Common myeloid progenitor, CD34-positive (primary cell): ENCODE measurements around the gene SENP7.
A peak's percentile ranks its signal among the peaks of the same experiment; 100 is the strongest.

Experiments
- CTCF ChIA-PET: fragments of 350-600 bp; sonication (Branson Sonifier 250); formaldehyde crosslinking; loops from one replicate; lab custom pipeline; 2021; ENCODE audit warnings: antibody characterized with exemption; lab: Charles Lee
- POLR2A ChIA-PET: fragments of 350-600 bp; sonication (Branson Sonifier 250); formaldehyde crosslinking; loops from one replicate; lab custom pipeline; 2021; ENCODE audit warnings: antibody characterized with exemption; lab: Charles Lee
- DNase-seq, 3 donors: peaks; one replicate each; pipeline versions ENCODE4 v3.0.0 to v3.0.0-alpha.2; 2013
- H3K27ac ChIP-seq, 2 experiments: 1 replicate in 1 of 2; 2 replicates in 1 of 2; pipeline ENCODE4 v1.7.0; 2013; ENCODE audit warnings: inconsistent platforms in 2 of 2, low read length in 2 of 2, mild to moderate bottlenecking in 2 of 2, low read depth in 1 of 2, moderate library complexity in 1 of 2; ENCODE audit not compliant: severe bottlenecking in 2 of 2, insufficient read depth in 1 of 2, poor library complexity in 1 of 2
- H3K27me3 ChIP-seq, 5 experiments: replicated peaks in 2 of 5; 1 replicate in 3 of 5; 2 replicates in 2 of 5; pipeline versions ENCODE4 v1.6.1 to v1.7.0; 2013; ENCODE audit warnings: low read length in 4 of 5, mild to moderate bottlenecking in 2 of 5, moderate library complexity in 2 of 5, inconsistent platforms in 1 of 5; ENCODE audit not compliant: insufficient read depth in 5 of 5, control insufficient read depth in 4 of 5
- H3K36me3 ChIP-seq, 4 experiments: 1 replicate in 2 of 4; 2 replicates in 2 of 4; pipeline versions ENCODE4 v1.6.1 to v1.7.0; 2013; ENCODE audit warnings: low read length in 3 of 4, control low read depth in 1 of 4, mild to moderate bottlenecking in 1 of 4; ENCODE audit not compliant: control insufficient read depth in 4 of 4, insufficient read depth in 4 of 4
- H3K4me1 ChIP-seq, 4 experiments: 1 replicate in 3 of 4; 2 replicates in 1 of 4; pipeline versions ENCODE4 v1.6.1 to v1.7.1; 2013; ENCODE audit warnings: low read length in 3 of 4, mild to moderate bottlenecking in 3 of 4, control low read depth in 1 of 4, inconsistent platforms in 1 of 4, moderate library complexity in 1 of 4; ENCODE audit not compliant: control insufficient read depth in 4 of 4, insufficient read depth in 4 of 4; ENCODE audit errors: control extremely low read depth in 1 of 4
- H3K4me3 ChIP-seq, 7 experiments: 1 replicate in 4 of 7; 2 replicates in 3 of 7; pipeline versions ENCODE4 v1.5.1 to v1.7.0; 2013; ENCODE audit warnings: mild to moderate bottlenecking in 7 of 7, low read length in 6 of 7, moderate library complexity in 6 of 7, inconsistent platforms in 2 of 7, low read depth in 2 of 7, control low read depth in 1 of 7; ENCODE audit not compliant: insufficient read depth in 4 of 7, control insufficient read depth in 1 of 7; ENCODE audit errors: extremely low read depth in 1 of 7
- H3K9me3 ChIP-seq, 5 experiments: 1 replicate in 4 of 5; 2 replicates in 1 of 5; pipeline versions ENCODE4 v1.6.1 to v1.7.1; 2013; ENCODE audit warnings: low read length in 4 of 5, mild to moderate bottlenecking in 2 of 5, inconsistent platforms in 1 of 5, low read depth in 1 of 5, moderate library complexity in 1 of 5; ENCODE audit not compliant: control insufficient read depth in 4 of 5, insufficient read depth in 2 of 5; ENCODE audit errors: control extremely low read depth in 1 of 5
- WGBS: methylation state at CpG from one replicate; pipeline ENCODE4 v1.1.5; 2013; ENCODE audit not compliant: insufficient coverage; 5-methylcytosine and 5-hydroxymethylcytosine counted together

Gene SENP7

GRCh38 chr3:101383656-101384055, 129.4 kb downstream of the SENP7 start:
- WGBS = 92% methylated on average over 4 of the region's 4 CpGs
- H3K27me3 ChIP-seq = no peaks in the 10 kb centered on the region
- peaks cover 0 to 3% (median 2%) of the 10 kb centered on the region in 5 experiments for H3K9me3 ChIP-seq
- H3K36me3 ChIP-seq = peaks cover 0 to 10% (median 4%) of the 10 kb centered on the region in 4 experiments
- H3K27ac ChIP-seq = no peak overlapping the region
- H3K4me3 ChIP-seq = no peak overlapping the region
- POLR2A ChIA-PET = no interaction called here
- CTCF ChIA-PET = interaction anchor here (1.5 kb wide), 1 partner anchor 11 kb away, joined by 4 read pairs; no protein-coding TSS in a partner anchor
- no peak for DNase-seq
- peaks cover 0 to 11% (median 3%) of the 10 kb centered on the region in 4 experiments for H3K4me1 ChIP-seq

- Histone ChIP-seq H3K4me3 (no peak overlapping the region), H3K4me1 (peaks cover 0 to 11% (median 3%) of the 10 kb centered on the region in 4 experiments), H3K9me3 (peaks cover 0 to 2% (median 0%) of the 10 kb centered on the region in 5 experiments), H3K36me3 (peaks cover 0 to 9% (median 3%) of the 10 kb centered on the region in 4 experiments), H3K27ac (no peak overlapping the region), H3K27me3 (no peaks in the 10 kb centered on the region)
- 97% methylated on average over 4 of the region's 5 CpGs for WGBS
- DNase-seq = no peak
- ChIA-PET CTCF (interaction anchor here (1.5 to 1.8 kb wide), 2 partner anchors 12 to 313 kb away, joined by 4 to 10 read pairs; no protein-coding TSS in a partner anchor), POLR2A (no interaction called here)
Measured at GRCh38 chr3:101383156-101383575, 129.8 kb downstream of the SENP7 start.

GRCh38 chr3:101381809-101382208, 131.2 kb downstream of the SENP7 start:
- ChIA-PET CTCF (interaction anchor here (0.7 to 1.8 kb wide), 4 partner anchors 23 to 620 kb away, joined by 3 to 10 read pairs (median 6); no protein-coding TSS in a partner anchor), POLR2A (no interaction called here)
- Histone ChIP-seq H3K27ac (no peak overlapping the region), H3K4me3 (no peak overlapping the region), H3K9me3 (no peaks in the 10 kb centered on the region), H3K27me3 (no peaks in the 10 kb centered on the region), H3K4me1 (peaks cover 0 to 15% (median 3%) of the 10 kb centered on the region in 4 experiments), H3K36me3 (peaks cover 0 to 4% (median 0%) of the 10 kb centered on the region in 4 experiments)
- peak; percentile 53 to 80 (median 77) for DNase-seq

- peak overlapping the region in 1 of 2 experiments; percentile 34 for H3K27ac ChIP-seq
- POLR2A ChIA-PET = no interaction called here
- H3K36me3 ChIP-seq = peaks cover 0 to 4% (median 0%) of the 10 kb centered on the region in 4 experiments
- no peaks in the 10 kb centered on the region for H3K27me3 ChIP-seq
- H3K4me1 ChIP-seq = peaks cover 0 to 15% (median 3%) of the 10 kb centered on the region in 4 experiments
- peak; percentile 68 to 94 (median 92) for DNase-seq
- WGBS = no CpG with 5 or more reads among the region's 3 CpGs
- CTCF ChIA-PET = no interaction called here
- H3K4me3 ChIP-seq = peak overlapping the region in 4 of 7 experiments; percentile 23 to 69 (median 41)
- H3K9me3 ChIP-seq = no peaks in the 10 kb centered on the region
Measured at GRCh38 chr3:101379658-101380376, 133.2 kb downstream of the SENP7 start.

- Histone ChIP-seq H3K27me3 (no peaks in the 10 kb centered on the region), H3K27ac (no peak overlapping the region), H3K36me3 (no peaks in the 10 kb centered on the region), H3K9me3 (no peaks in the 10 kb centered on the region), H3K4me1 (peaks cover 0 to 15% (median 3%) of the 10 kb centered on the region in 4 experiments), H3K4me3 (no peak overlapping the region)
- CTCF ChIA-PET = interaction anchor here (1.0 kb wide), 1 partner anchor 307 kb away, joined by 3 read pairs; no protein-coding TSS in a partner anchor
- POLR2A ChIA-PET = no interaction called here
- WGBS = 100% methylated on average over 2 of the region's 3 CpGs
- no peak for DNase-seq
Measured at GRCh38 chr3:101377796-101378195, 135.2 kb downstream of the SENP7 start.

- 62% methylated on average over 4 of the region's 4 CpGs for WGBS
- H3K4me3 ChIP-seq = no peak overlapping the region
- ChIA-PET CTCF (interaction anchor here (1.0 kb wide), 1 partner anchor 307 kb away, joined by 3 read pairs; no protein-coding TSS in a partner anchor), POLR2A (no interaction called here)
- no peaks in the 10 kb centered on the region for H3K9me3 ChIP-seq
- H3K36me3 ChIP-seq = no peaks in the 10 kb centered on the region
- H3K27ac ChIP-seq = peak overlapping the region in 1 of 2 experiments; percentile 27
- no peaks in the 10 kb centered on the region for H3K27me3 ChIP-seq
- peaks cover 0 to 15% (median 3%) of the 10 kb centered on the region in 4 experiments for H3K4me1 ChIP-seq
- DNase-seq = no peak
Measured at GRCh38 chr3:101377209-101377608, 135.8 kb downstream of the SENP7 start.

- DNase-seq = no peak
- POLR2A ChIA-PET = no interaction called here
- CTCF ChIA-PET = no interaction called here
- Histone ChIP-seq H3K4me3 (no peak overlapping the region), H3K9me3 (no peaks in the 10 kb centered on the region), H3K27me3 (no peaks in the 10 kb centered on the region), H3K4me1 (peaks cover 0 to 14% (median 3%) of the 10 kb centered on the region in 4 experiments), H3K36me3 (peaks cover 0 to 8% (median 0%) of the 10 kb centered on the region in 4 experiments), H3K27ac (no peak overlapping the region)
Measured at GRCh38 chr3:101375586-101375985, 137.4 kb downstream of the SENP7 start.
